Measurements from ENCODE around the gene CACNA1C. TPM values are rescaled to one million over a fixed set of nuclear protein-coding genes. Genes with fewer than 3 reads are reported as not detected.

Gene CACNA1C
- total RNA-seq, 1 donor from 2014 or later, result 20.0 TPM

- peak; percentile 86 to 92 for DNase-seq (ENCODE audit: low spot score in 2 of 2)
Measured at GRCh38 chr12:2034633-2035430, 18.0 kb upstream of the CACNA1C start.

GRCh38 chr12:2035431-2036055 lies 17.2 kb upstream of the CACNA1C start:
- peak in 1 of 2 donors; percentile 29 for DNase-seq (ENCODE audit: low spot score in 2 of 2)

More at GRCh38 chr12:2034633-2035430, 18.0 kb upstream of the CACNA1C start:
- FAIRE-seq, result no peak

DNA sequence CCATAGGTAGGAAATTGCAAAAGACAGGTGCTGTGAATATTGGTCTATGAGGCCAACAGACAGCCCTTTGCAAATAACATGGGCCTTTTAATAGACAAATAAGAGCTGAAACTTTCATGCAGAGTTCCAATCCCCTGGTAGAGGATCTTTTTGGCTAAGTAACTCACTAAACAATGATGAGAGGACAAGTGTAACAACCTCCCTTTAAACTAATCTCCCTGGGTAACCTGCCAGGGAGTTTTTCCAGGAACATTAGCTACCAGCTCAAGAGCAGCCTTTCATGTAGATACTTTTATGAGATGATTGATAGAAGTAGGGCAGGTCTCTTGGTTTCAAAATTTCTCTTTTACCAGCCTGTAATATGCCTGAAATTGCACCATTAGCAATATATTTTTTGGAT lies 13.8 kb upstream of the CACNA1C start:
- no peak for FAIRE-seq
- DNase-seq (ENCODE audit: low spot score in 2 of 2), result no peak

More at GRCh38 chr12:2035431-2036055, 17.2 kb upstream of the CACNA1C start:
- FAIRE-seq, result no peak

DNA sequence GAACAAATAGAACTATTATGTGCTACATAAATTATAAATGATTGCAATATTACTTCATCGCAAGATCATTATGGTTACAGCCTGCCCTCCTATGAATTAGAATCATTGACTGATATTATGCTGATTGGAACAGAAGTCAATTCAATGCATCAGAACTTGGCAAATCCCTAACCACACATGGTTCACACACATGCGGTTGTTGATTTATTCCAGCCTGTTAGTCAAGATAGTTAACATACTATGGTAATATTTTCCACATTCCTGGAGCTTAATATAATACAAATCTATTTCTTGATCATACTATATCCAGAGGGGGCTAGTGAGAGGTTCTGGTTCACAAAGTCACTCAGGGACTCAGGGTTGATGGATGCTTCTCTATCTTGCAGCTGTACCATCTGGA lies 9.7 kb upstream of the CACNA1C start:
- DNase-seq (ENCODE audit: low spot score in 2 of 2) (no peak), FAIRE-seq (no peak)

GRCh38 chr12:2044165-2044564 lies 8.6 kb upstream of the CACNA1C start:
- FAIRE-seq (no peak), DNase-seq (ENCODE audit: low spot score in 2 of 2) (no peak)

DNA sequence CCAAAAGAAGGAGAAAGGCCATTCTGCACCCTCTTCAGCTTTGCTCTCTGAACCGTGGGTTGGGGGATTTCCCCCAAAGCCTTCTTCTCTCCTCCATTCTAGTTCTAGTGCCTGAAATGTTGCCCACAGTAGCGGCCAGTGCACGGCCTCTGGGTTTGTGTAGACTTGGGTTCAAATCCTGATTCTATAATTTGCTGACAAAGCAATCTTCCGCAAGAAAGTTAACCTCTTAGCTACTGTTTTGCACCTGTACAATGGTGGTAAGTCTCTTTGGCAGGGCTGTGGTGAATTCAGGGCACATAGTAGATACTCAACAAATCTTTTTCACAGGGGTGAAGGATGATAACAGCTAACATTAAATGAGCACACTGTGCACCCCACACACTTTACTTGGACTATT lies 5.8 kb upstream of the CACNA1C start:
- FAIRE-seq (no peak), DNase-seq (ENCODE audit: low spot score in 2 of 2) (no peak)

- FAIRE-seq, result no peak
- DNase-seq (ENCODE audit: low spot score in 2 of 2), result no peak
Measured at GRCh38 chr12:2047752-2048151, 5.0 kb upstream of the CACNA1C start.

- no peak for FAIRE-seq
- DNase-seq (ENCODE audit: low spot score in 2 of 2), result no peak
Measured at GRCh38 chr12:2049604-2050540, 2.9 kb upstream of the CACNA1C start.

- FAIRE-seq (no peak), DNase-seq (ENCODE audit: low spot score in 2 of 2) (no peak)
Measured at GRCh38 chr12:2051700-2052621, 826 bp upstream of the CACNA1C start.

- no peak for FAIRE-seq
Measured at GRCh38 chr12:2053691-2054090, 904 bp downstream of the CACNA1C start.

GRCh38 chr12:2054091-2055018 lies 1.6 kb downstream of the CACNA1C start:
- no peak for DNase-seq (ENCODE audit: low spot score in 2 of 2)
- no peak for FAIRE-seq

More at GRCh38 chr12:2053691-2054090, 904 bp downstream of the CACNA1C start:
- DNase-seq (ENCODE audit: low spot score in 2 of 2), result no peak

DNA sequence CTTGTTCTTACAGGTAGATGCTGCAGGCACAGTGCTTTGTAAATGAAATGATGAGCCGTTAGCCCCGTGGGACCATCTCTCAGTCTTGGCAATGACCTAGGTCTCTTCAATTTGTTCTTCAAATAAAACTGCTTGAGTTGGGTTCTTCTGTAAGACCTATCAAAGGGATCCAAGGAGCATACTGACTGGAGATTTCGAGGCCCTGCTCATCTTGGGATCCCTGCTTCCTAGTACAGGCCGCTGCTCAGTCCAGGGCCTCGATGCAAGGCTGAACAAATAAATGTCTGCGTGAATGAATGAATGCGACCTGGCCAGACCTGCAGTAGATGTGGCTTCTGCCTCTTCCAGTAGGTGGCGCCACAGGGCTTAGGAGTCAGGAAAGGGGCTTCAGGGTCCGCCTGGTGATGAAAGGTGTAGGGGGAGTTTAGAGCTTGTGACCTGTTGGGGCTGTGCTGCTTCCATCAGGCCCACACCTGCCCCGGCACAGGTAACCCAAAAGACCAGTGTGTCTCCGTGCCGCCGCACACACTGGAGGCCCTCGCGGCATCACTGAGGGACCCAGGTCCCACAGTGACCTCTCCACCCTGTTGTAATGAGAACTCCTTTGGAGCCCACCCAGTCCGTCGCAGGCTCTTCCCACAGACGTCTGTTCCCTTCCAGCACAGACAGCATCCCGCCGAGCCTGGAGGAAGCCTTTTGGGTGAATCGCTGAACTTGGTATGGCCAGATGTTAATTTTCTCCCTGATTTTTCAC lies 4.4 kb downstream of the CACNA1C start:
- FAIRE-seq (no peak), DNase-seq (ENCODE audit: low spot score in 2 of 2) (no peak)

DNA sequence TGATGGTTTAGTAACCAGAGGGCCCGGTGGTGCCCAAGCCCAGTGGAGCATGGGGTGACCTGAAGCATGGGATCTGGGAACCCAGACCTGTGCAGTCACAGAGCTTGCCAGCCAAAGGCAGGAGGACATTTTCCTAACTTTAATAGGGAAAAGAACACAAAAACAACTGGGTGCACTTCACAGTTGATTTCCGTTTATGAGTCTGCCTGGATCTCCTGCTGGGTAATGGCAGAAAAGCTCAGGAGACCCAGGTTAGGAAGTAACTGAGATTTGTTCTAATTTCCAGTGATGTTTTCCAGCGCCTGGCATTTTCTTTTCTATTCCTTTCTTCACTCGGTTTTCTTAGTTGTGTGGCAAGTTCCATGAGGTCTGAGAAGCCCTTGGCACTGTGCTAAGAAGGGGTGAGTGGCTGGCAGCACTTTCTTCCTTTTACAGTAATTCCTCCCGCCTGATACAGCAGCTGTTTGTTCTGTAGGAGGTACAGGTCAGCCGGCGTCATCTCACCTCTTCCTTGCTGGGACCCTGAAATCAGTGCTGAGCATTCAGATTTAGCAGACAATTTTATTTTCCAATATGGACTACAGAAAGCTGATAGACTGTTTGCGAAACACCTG lies 5.1 kb downstream of the CACNA1C start:
- FAIRE-seq, result no peak

DNA sequence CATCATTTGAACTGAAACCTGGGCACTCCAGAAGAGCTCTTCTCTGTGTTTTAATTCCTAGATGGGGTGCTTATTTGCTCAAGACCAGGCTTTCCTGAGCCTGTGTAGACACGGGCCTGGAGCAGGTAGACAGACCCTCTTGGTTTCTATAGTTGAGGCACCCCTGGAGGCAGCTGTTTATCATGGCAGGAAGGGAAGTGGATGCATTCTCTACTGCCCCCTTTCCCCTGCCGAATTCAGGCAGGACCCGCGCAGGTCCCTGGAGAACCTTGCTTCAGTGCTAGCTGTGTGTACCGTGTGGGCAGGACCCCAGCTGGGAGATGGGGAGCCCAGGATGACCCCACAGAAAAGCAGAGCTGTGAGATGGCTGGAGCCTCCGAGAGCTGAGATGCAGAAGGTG lies 6.0 kb downstream of the CACNA1C start:
- FAIRE-seq, result no peak
- DNase-seq (ENCODE audit: low spot score in 2 of 2), result no peak

More for the DNA sequence above, 5.1 kb downstream of the CACNA1C start:
- no peak for DNase-seq (ENCODE audit: low spot score in 2 of 2)

DNA sequence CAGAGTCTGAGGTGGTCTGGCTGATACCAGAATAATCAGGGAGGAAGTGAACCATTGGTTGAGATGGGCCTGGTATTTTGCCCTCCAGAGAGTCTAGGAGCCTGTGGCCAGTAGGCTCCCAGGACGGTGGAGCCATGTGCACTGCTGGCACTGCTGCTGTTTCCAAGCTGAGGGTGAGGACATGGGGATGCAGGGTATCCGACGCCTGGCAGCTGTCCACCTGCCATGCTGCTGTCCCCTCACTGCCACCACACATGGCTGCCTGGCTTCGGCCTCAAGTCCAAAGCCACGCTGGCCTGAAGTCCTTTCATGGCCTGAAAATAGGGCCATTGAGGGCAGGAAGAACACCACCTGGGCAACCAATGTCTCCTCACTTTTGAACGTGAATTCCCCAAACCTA lies 8.6 kb downstream of the CACNA1C start:
- DNase-seq (ENCODE audit: low spot score in 2 of 2) (no peak), FAIRE-seq (no peak)

DNA sequence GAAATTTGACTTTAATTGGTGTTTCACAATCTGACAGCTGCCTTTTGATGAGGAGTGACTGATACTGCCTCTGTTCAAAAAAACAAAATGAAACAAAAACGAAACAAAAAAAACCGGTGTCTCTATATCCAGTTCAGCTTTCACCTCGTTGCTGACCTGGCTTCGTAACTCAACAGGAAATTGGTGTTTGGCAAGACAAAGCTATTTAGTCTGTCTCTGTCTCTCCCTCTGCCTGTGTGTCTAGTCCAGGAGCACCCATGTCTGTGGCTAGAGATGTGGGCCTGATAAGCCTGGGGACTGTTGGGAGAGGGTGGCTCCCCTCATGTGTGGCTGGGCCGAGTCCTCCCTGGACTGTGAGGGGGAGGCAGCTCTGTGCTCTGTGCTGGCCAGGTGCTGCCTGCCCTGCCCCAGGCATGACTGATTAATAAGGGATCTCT lies 11.3 kb downstream of the CACNA1C start:
- DNase-seq (ENCODE audit: low spot score in 2 of 2) (no peak), FAIRE-seq (no peak)

DNA sequence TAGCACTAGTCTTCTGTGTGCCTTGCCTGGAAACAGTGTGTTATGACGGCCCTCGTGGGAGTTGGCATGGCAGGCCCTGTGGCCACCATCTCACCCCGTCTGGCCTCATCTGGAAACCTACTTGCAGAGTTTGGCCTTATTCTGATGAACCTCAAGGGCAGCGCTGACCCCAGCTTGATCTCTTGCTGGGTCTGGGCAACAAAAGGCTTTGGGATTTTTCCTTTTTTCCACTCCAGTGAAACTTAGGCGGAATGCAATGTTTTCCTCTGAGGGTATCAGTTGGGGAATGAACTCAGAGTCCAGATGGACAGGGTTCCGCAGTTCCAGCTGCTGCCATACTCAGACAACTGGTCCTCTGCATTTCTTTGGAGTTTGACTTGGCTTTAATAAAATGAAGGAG lies 15.9 kb downstream of the CACNA1C start:
- FAIRE-seq (no peak), DNase-seq (ENCODE audit: low spot score in 2 of 2) (no peak)
